GM18498 (cell line): Measurements from ENCODE around the gene ACHE.

Experiments
- ATAC-seq: cut with Tn5 transposase; IDR thresholded peaks from one replicate; pipeline ENCODE4 v1.9.1; 2021; ENCODE audit warnings: mild to moderate bottlenecking, moderate library complexity; ENCODE audit not compliant: unreplicated experiment

ACHE gene

GRCh38 chr7:100897772-100898454 is 2.2 kb upstream of the ACHE start:
- ATAC-seq, result no peak

GRCh38 chr7:100896732-100897608 is 1.3 kb upstream of the ACHE start:
- ATAC-seq, result no peak

- no peak for ATAC-seq
Measured at GRCh38 chr7:100895956-100896731, 456 bp upstream of the ACHE start.

- no peak for ATAC-seq
Measured at GRCh38 chr7:100894860-100895700, 608 bp downstream of the ACHE start.

- no peak for ATAC-seq
Measured at GRCh38 chr7:100893910-100894721, 1.6 kb downstream of the ACHE start.

GRCh38 chr7:100893318-100893895 is 2.3 kb downstream of the ACHE start:
- ATAC-seq, result no peak

- no peak for ATAC-seq
Measured at GRCh38 chr7:100892364-100893317, 3.0 kb downstream of the ACHE start.

- no peak for ATAC-seq
Measured at GRCh38 chr7:100891568-100892247, 4.0 kb downstream of the ACHE start.

- no peak for ATAC-seq
Measured at GRCh38 chr7:100890653-100891567, 4.8 kb downstream of the ACHE start.

GRCh38 chr7:100888988-100889750 is 6.5 kb downstream of the ACHE start, which contains the start of gene UFSP1:
Gene UFSP1 (minus strand): TSS chr7:100889715. CDS start chr7:100889271, 444 bp downstream.
- peak; percentile 32 for ATAC-seq

GRCh38 chr7:100888291-100888987 is 7.2 kb downstream of the ACHE start:
- ATAC-seq, result no peak

GRCh38 chr7:100887516-100888290 is 8.0 kb downstream of the ACHE start:
- ATAC-seq, result peak; percentile 37

- no peak for ATAC-seq
Measured at GRCh38 chr7:100886936-100887515, 8.7 kb downstream of the ACHE start.
